HepG2 (cell line): Measurements from ENCODE around the gene P2RY12.

Experiments used
- CEBPB ChIP-seq: IDR thresholded peaks from 2 replicates; pipeline ENCODE4 v1.6.1; 2011; ENCODE audit warnings: low read depth, low read length, improper control_type of control experiment, borderline replicate concordance
- CTCF ChIP-seq: sonication (generic); formaldehyde crosslinking; IDR thresholded peaks from 2 replicates; pipeline ENCODE4 v1.5.0; 2020; ENCODE audit warnings: mild to moderate bottlenecking, missing genetic modification reagents, moderate library complexity
- EZH2 ChIP-seq: conservative IDR thresholded peaks from 2 replicates; pipeline ENCODE4 v1.6.1; 2012; ENCODE audit warnings: mild to moderate bottlenecking, low read depth, low read length, moderate library complexity
- PREB ChIP-seq: sonication (generic); formaldehyde crosslinking; IDR thresholded peaks from 2 replicates; pipeline ENCODE4 v1.4.0; 2020; ENCODE audit warnings: missing genetic modification reagents
- SMC3 ChIP-seq: IDR thresholded peaks from 2 replicates; pipeline ENCODE4 v1.6.1; 2011; ENCODE audit warnings: low read length, improper control_type of control experiment
- ZFP91 ChIP-seq: sonication (generic); formaldehyde crosslinking; IDR thresholded peaks from 2 replicates; pipeline ENCODE4 v1.9.0; 2022; ENCODE audit warnings: missing genetic modification reagents, mild to moderate bottlenecking, borderline replicate concordance
- TF ChIP-seq, protein P1 (sequence below), 2 experiments: sonication (generic) in 1 of 2; formaldehyde crosslinking in 1 of 2; IDR thresholded peaks; 2 replicates each; pipeline versions ENCODE4 v1.5.1 to v1.6.1; 2011 to 2020; ENCODE audit warnings: borderline replicate concordance in 1 of 2, low read depth in 1 of 2, low read length in 1 of 2, mild to moderate bottlenecking in 1 of 2, missing genetic modification reagents in 1 of 2, moderate library complexity in 1 of 2

DNA sequence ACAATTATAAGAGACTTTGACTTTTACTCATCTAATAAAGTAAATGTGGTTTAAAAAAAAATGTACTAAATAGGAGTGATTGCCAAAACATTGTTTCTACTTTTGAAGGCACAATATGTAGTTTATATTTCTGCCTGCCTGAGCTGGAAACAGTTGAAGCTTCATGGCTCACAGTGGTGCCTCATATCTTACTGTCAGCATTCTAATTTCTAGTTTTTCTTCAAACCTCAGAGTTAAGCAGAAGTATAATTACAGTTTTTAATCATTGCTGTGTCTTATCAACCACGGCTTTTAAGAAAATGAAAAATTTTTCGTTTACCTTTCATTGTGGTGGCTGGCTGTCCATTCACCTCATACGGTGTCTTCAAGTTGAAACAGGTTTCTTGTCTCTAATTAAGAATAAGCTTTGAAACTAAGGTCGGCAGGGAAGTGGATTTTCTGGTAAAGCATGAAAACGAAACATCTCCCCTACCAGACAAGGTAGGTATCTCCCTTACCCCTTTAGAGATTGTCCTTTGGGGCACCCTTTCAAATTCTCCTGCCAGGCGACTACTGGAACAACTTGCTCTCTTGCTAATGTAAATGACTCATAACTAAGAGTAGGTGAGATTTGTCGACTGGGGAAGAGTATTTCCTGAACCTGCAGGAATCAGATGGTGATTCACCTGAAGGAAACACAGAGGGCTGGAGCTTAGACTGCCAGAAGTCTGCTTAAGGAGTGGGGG, 68.1 kb downstream of the P2RY12 start, which contains the start of gene GPR87:
- TF ChIP-seq ZFP91 (CRISPR knock-in tag) (no peak), CTCF (no peak), EZH2 (no peak), PREB (CRISPR knock-in tag) (no peak), SMC3 (no peak), CEBPB (no peak)
- TF ChIP-seq, protein P1, sequence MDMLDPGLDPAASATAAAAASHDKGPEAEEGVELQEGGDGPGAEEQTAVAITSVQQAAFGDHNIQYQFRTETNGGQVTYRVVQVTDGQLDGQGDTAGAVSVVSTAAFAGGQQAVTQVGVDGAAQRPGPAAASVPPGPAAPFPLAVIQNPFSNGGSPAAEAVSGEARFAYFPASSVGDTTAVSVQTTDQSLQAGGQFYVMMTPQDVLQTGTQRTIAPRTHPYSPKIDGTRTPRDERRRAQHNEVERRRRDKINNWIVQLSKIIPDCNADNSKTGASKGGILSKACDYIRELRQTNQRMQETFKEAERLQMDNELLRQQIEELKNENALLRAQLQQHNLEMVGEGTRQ (IDR thresholded peaks at IDR 0.05; ENCODE audit: low read depth, low read length) = no peak
- TF ChIP-seq, protein P1 (CRISPR knock-in tag; IDR thresholded peaks at IDR 0.05; ENCODE audit: borderline replicate concordance) = no peak
